Measurements from ENCODE around the gene CAMK2D.

CAMK2D gene

GRCh38 chr4:113437129-113437528, 324.4 kb downstream of the CAMK2D start:
- DNase-seq (ENCODE audit: low read depth) = no peak

- peak; percentile 87 for DNase-seq (ENCODE audit: low read depth)
Observed at GRCh38 chr4:113436360-113436759, 325.2 kb downstream of the CAMK2D start.

- DNase-seq (ENCODE audit: low read depth) = peak; percentile 91
Observed at GRCh38 chr4:113435893-113436292, 325.6 kb downstream of the CAMK2D start.

GRCh38 chr4:113434247-113434587, 327.3 kb downstream of the CAMK2D start:
- DNase-seq (ENCODE audit: low read depth) = no peak

- peak; percentile 61 for DNase-seq (ENCODE audit: low read depth)
Observed at GRCh38 chr4:113433536-113434246, 327.8 kb downstream of the CAMK2D start.

- DNase-seq (ENCODE audit: low read depth) = no peak
Observed at GRCh38 chr4:113433116-113433515, 328.4 kb downstream of the CAMK2D start.

GRCh38 chr4:113423631-113424030, 337.9 kb downstream of the CAMK2D start:
- no peak for DNase-seq (ENCODE audit: low read depth)

- no peak for DNase-seq (ENCODE audit: low read depth)
Observed at GRCh38 chr4:113420938-113421337, 340.6 kb downstream of the CAMK2D start.

GRCh38 chr4:113419631-113420030, 341.9 kb downstream of the CAMK2D start:
- DNase-seq (ENCODE audit: low read depth) = no peak

GRCh38 chr4:113411496-113411938, 350.0 kb downstream of the CAMK2D start:
- DNase-seq (ENCODE audit: low read depth) = peak; percentile 91

GRCh38 chr4:113410686-113411085, 350.9 kb downstream of the CAMK2D start:
- DNase-seq (ENCODE audit: low read depth) = no peak

GRCh38 chr4:113409181-113409580, 352.4 kb downstream of the CAMK2D start:
- DNase-seq (ENCODE audit: low read depth) = no peak

GRCh38 chr4:113407409-113407808, 354.1 kb downstream of the CAMK2D start:
- DNase-seq (ENCODE audit: low read depth) = no peak

GRCh38 chr4:113406723-113407016, 354.9 kb downstream of the CAMK2D start:
- DNase-seq (ENCODE audit: low read depth) = no peak

- DNase-seq (ENCODE audit: low read depth) = no peak
Observed at GRCh38 chr4:113405874-113406722, 355.4 kb downstream of the CAMK2D start.

GRCh38 chr4:113404841-113405240, 356.7 kb downstream of the CAMK2D start:
- no peak for DNase-seq (ENCODE audit: low read depth)

- DNase-seq (ENCODE audit: low read depth) = no peak
Observed at GRCh38 chr4:113404167-113404571, 357.4 kb downstream of the CAMK2D start.
